Erythroblast (primary cell): ENCODE results near the gene PRM2.

Source experiments
- DNase-seq, 2 experiments: peaks; one replicate each; lab custom pipeline; 2025; lab: John Stamatoyannopoulos, UW
- GATA1 ChIP-seq: IDR thresholded peaks from 2 replicates; pipeline ENCODE4 v1.6.1; 2011; ENCODE audit warnings: low read depth, mild to moderate bottlenecking, control low read depth, low read length, moderate library complexity
- POLR2A ChIP-seq: IDR thresholded peaks from 2 replicates; pipeline ENCODE4 v1.6.1; 2011; ENCODE audit warnings: mild to moderate bottlenecking, low read length

PRM2 gene

GRCh38 chr16:11276143-11276895 is at the start of gene PRM2:
Gene PRM2, minus strand, starts transcription at chr16:11276480. Its CDS starts 110 bp downstream, at chr16:11276370.
- TF ChIP-seq GATA1, result no peak
- no peak for TF ChIP-seq POLR2A
- no peak for DNase-seq

- DNase-seq, result no peak
- TF ChIP-seq GATA1, result no peak
- TF ChIP-seq POLR2A, result no peak
Measured at GRCh38 chr16:11325404-11326083, 49.3 kb upstream of the PRM2 start.

GRCh38 chr16:11323551-11324336 is 47.5 kb upstream of the PRM2 start:
- no peak for DNase-seq
- TF ChIP-seq GATA1 (no peak), POLR2A (no peak)

GRCh38 chr16:11322823-11323222 is 46.5 kb upstream of the PRM2 start:
- TF ChIP-seq GATA1 (no peak), POLR2A (no peak)
- no peak for DNase-seq

GRCh38 chr16:11321662-11322061 is 45.4 kb upstream of the PRM2 start:
- no peak for TF ChIP-seq GATA1
- no peak for TF ChIP-seq POLR2A
- DNase-seq, result no peak

- TF ChIP-seq GATA1, result no peak
- TF ChIP-seq POLR2A, result no peak
- no peak for DNase-seq
Measured at GRCh38 chr16:11320170-11320569, 43.9 kb upstream of the PRM2 start.

- peak; percentile 35 to 57 for DNase-seq
- TF ChIP-seq GATA1 (no peak), POLR2A (no peak)
Measured at GRCh38 chr16:11319529-11320146, 43.4 kb upstream of the PRM2 start.

GRCh38 chr16:11318817-11319216 is 42.5 kb upstream of the PRM2 start:
- no peak for DNase-seq
- TF ChIP-seq GATA1, result no peak
- TF ChIP-seq POLR2A, result no peak

- DNase-seq, result no peak
- TF ChIP-seq POLR2A (no peak), GATA1 (no peak)
Measured at GRCh38 chr16:11316331-11317015, 40.2 kb upstream of the PRM2 start.

GRCh38 chr16:11315510-11315909 is 39.2 kb upstream of the PRM2 start:
- no peak for DNase-seq
- no peak for TF ChIP-seq GATA1

GRCh38 chr16:11314309-11314894 is 38.1 kb upstream of the PRM2 start:
- DNase-seq, result no peak
- no peak for TF ChIP-seq POLR2A

- DNase-seq, result no peak
- no peak for TF ChIP-seq POLR2A
- no peak for TF ChIP-seq GATA1
Measured at GRCh38 chr16:11313493-11314308, 37.4 kb upstream of the PRM2 start.
